Measurements from ENCODE around the gene ELMO2.

ELMO2 gene

DNA sequence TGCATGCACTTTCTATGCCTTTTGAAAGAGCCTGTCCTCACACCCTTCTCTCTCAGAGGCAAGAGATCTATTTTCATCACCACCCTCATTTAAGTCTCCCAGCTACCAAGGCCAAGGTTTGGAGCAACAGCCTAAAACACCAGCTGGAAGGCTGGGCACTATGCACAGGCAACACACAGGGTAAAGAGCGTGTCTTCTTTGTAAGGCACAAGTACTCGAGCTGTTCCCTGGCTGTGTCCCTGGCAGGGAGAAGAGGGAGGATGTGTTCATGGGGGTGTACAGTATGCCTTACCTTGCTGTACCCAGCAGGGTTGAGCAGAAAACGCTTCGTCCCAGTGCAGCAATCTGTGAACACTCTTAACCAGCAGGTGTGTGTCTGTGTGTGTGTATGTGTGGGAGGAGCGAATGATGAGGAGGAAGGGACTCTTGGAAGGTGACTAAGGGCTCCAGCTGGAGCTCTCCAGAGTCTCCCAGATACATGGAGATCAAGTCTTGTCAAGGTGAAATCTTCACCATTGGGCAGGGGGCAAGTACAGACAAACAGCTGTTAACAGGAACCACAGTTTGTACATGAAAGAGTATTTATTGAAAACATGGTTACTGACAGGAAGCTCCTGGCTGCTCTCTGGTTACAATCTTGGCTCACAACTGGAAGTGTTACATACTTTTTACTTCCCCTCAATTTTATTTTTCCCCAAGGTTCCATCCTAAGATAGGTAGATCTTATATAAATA, 40.8 kb downstream of the ELMO2 start:
- Histone ChIP-seq H3K36me3 (ENCODE audit: control insufficient read depth in 1 of 2, insufficient read depth in 2 of 2, low read length in 2 of 2) (peaks cover 39 to 49% of the 10 kb centered on the region in 2 experiments), H2AK5ac (ENCODE audit: low read length) (no peak overlapping the region), H2AFZ (ENCODE audit: insufficient read depth, low read length, poor library complexity) (no peak overlapping the region), H3K4me1 (ENCODE audit: control insufficient read depth in 1 of 2, insufficient read depth in 2 of 2, low read length in 2 of 2) (peaks cover 2 to 6% of the 10 kb centered on the region in 2 experiments), H3K9me3 (ENCODE audit: insufficient read depth, low read depth, low read length) (peaks cover 2% of the 10 kb centered on the region), H2BK5ac (ENCODE audit: low read depth, low read length, poor library complexity) (no peak overlapping the region), H4K12ac (ENCODE audit: low read depth, low read length) (no peak overlapping the region), H3K9ac (ENCODE audit: low read length) (no peak overlapping the region), H4K91ac (ENCODE audit: low read depth, low read length) (no peak overlapping the region), H3K4me2 (ENCODE audit: low read length) (no peak overlapping the region), H2BK120ac (ENCODE audit: insufficient read depth, low read length, poor library complexity) (no peak overlapping the region), H2BK12ac (ENCODE audit: low read length) (no peak overlapping the region), H3K4me3 (ENCODE audit: low read depth, low read length) (no peak overlapping the region), H3K23ac (ENCODE audit: low read length) (peak overlapping the region; percentile 80), H3K27me3 (ENCODE audit: insufficient read depth, low read length) (no peaks in the 10 kb centered on the region), H3K27ac (ENCODE audit: low read depth, low read length) (no peak overlapping the region), H3K4ac (ENCODE audit: low read depth, low read length) (no peak overlapping the region), H3K18ac (ENCODE audit: low read length) (no peak overlapping the region), H4K8ac (ENCODE audit: low read depth, low read length) (no peak overlapping the region), H3K79me2 (ENCODE audit: control insufficient read depth, insufficient read depth, low read length, poor library complexity) (peaks cover 3% of the 10 kb centered on the region), H3K79me1 (ENCODE audit: low read length) (peaks cover 7% of the 10 kb centered on the region), H3K14ac (ENCODE audit: low read length) (no peak overlapping the region)
- WGBS (ENCODE audit: extremely low coverage, insufficient coverage, insufficient read length): no CpG with 5 or more reads among the region's 5 CpGs
- DNase-seq: no peak

DNA sequence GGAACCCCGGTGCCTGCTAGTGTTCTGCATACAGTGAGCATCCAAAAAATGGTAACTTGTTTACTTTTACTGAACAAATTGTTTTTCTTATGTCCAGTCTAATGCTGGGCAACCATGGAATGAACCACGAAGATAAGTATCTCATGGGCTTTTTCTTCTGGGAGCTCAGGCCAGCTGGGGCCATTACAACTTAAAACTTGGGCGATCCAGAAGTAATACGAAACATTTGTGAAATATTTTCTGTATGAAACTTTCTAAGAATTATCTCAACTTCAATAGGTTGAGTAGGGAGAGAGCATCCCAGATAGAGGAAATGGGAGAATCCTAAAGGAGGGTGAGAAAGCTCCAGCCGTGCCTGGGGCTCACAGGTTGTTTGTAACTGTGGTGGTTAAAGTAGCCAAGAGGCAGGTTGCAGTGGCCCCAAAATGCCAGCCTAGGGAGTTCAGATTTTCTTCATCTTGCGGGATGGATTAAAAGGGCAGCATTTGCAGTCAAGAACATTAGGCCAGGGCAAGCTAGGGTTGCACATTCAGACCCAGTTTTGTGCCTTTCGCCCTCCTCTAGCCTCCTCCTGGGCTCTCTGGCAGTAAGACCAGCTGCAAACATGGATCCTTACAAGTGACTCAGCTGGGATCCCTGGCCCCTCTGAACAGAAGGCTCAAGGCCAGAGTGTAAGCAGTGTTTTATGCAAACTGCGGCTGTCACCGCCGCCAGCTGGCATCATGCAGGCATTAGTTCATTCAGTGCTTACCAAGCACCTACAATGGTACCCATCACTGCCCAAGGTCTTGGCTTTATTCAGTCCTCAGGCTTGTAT, 41.5 kb downstream of the ELMO2 start:
- Histone ChIP-seq H3K27me3 (ENCODE audit: insufficient read depth, low read length) (no peaks in the 10 kb centered on the region), H3K9me3 (ENCODE audit: insufficient read depth, low read depth, low read length) (peaks cover 2% of the 10 kb centered on the region), H3K4me1 (ENCODE audit: control insufficient read depth in 1 of 2, insufficient read depth in 2 of 2, low read length in 2 of 2) (peaks cover 2 to 8% of the 10 kb centered on the region in 2 experiments), H3K4me3 (ENCODE audit: low read depth, low read length) (peak overlapping the region; percentile 34), H4K91ac (ENCODE audit: low read depth, low read length) (peak overlapping the region; percentile 47), H3K36me3 (ENCODE audit: control insufficient read depth in 1 of 2, insufficient read depth in 2 of 2, low read length in 2 of 2) (peaks cover 34 to 42% of the 10 kb centered on the region in 2 experiments), H3K4ac (ENCODE audit: low read depth, low read length) (no peak overlapping the region), H2AK5ac (ENCODE audit: low read length) (no peak overlapping the region), H3K4me2 (ENCODE audit: low read length) (peak overlapping the region; percentile 67), H4K12ac (ENCODE audit: low read depth, low read length) (peak overlapping the region; percentile 11), H3K27ac (ENCODE audit: low read depth, low read length) (peak overlapping the region; percentile 64), H3K79me1 (ENCODE audit: low read length) (peaks cover 7% of the 10 kb centered on the region), H4K8ac (ENCODE audit: low read depth, low read length) (peak overlapping the region; percentile 81), H3K9ac (ENCODE audit: low read length) (no peak overlapping the region), H3K23ac (ENCODE audit: low read length) (no peak overlapping the region), H3K18ac (ENCODE audit: low read length) (no peak overlapping the region), H2BK5ac (ENCODE audit: low read depth, low read length, poor library complexity) (no peak overlapping the region), H3K79me2 (ENCODE audit: control insufficient read depth, insufficient read depth, low read length, poor library complexity) (peaks cover 3% of the 10 kb centered on the region), H3K14ac (ENCODE audit: low read length) (no peak overlapping the region), H2BK120ac (ENCODE audit: insufficient read depth, low read length, poor library complexity) (no peak overlapping the region), H2BK12ac (ENCODE audit: low read length) (no peak overlapping the region), H2AFZ (ENCODE audit: insufficient read depth, low read length, poor library complexity) (peak overlapping the region; percentile 75)
- DNase-seq: no peak
- no CpG with 5 or more reads among the region's 10 CpGs for WGBS (ENCODE audit: extremely low coverage, insufficient coverage, insufficient read length)

DNA sequence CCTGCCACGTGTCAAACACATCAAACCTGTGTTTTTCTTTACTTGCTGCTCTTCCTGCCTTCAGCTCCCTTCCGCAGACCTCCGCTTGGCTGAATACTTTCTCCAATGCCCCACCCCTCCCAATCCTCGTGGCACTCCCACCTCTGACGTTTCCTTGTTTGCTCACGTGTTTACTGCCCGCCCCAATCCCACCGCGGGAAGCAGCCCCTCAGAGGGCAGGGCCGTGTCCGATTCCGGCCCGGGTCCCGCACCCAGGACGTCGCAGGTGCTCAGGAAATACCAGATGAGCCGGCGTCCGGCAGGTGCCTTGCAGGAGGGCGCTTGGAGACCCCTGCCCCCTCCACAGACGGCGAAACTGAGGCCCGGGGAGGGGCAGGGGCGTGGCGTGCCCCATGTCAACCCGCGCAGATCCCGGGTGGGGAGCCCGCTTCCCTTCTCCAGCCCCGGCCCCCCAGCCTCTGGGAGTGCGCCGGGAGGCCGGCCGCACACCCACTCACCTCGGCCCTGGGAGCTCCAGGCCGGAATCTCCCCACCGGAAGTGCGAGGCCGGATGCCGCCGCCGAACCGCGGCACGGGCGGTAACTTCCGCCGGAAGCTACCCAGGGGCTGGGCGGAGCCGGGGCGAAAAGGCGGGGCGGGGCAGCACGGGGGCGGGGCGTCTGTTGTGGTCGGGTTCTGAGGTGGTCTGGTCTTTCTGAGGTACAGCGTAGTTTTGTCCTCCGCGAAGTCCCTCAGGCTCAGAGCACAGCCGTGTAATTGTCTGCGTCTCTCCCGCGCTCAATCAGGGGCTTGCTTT, 42.3 kb downstream of the ELMO2 start:
- Histone ChIP-seq H2AK5ac (ENCODE audit: low read length) (peak overlapping the region; percentile 91), H3K4me1 (ENCODE audit: control insufficient read depth in 1 of 2, insufficient read depth in 2 of 2, low read length in 2 of 2) (peaks cover 10 to 16% of the 10 kb centered on the region in 2 experiments), H3K9me3 (ENCODE audit: insufficient read depth, low read depth, low read length) (peaks cover 2% of the 10 kb centered on the region), H3K27me3 (ENCODE audit: insufficient read depth, low read length) (no peaks in the 10 kb centered on the region), H2BK120ac (ENCODE audit: insufficient read depth, low read length, poor library complexity) (peak overlapping the region; percentile 94), H4K8ac (ENCODE audit: low read depth, low read length) (peak overlapping the region; percentile 99), H3K36me3 (ENCODE audit: control insufficient read depth in 1 of 2, insufficient read depth in 2 of 2, low read length in 2 of 2) (peaks cover 34 to 40% of the 10 kb centered on the region in 2 experiments), H3K4ac (ENCODE audit: low read depth, low read length) (peak overlapping the region; percentile 94), H3K14ac (ENCODE audit: low read length) (peak overlapping the region; percentile 97), H2BK5ac (ENCODE audit: low read depth, low read length, poor library complexity) (peak overlapping the region; percentile 92), H3K4me3 (ENCODE audit: low read depth, low read length) (peak overlapping the region; percentile 97), H3K9ac (ENCODE audit: low read length) (peak overlapping the region; percentile 95), H2AFZ (ENCODE audit: insufficient read depth, low read length, poor library complexity) (peak overlapping the region; percentile 91), H3K79me1 (ENCODE audit: low read length) (peaks cover 7% of the 10 kb centered on the region), H3K27ac (ENCODE audit: low read depth, low read length) (peak overlapping the region; percentile 96), H2BK12ac (ENCODE audit: low read length) (peak overlapping the region; percentile 32), H3K18ac (ENCODE audit: low read length) (peak overlapping the region; percentile 97), H3K79me2 (ENCODE audit: control insufficient read depth, insufficient read depth, low read length, poor library complexity) (peaks cover 3% of the 10 kb centered on the region), H3K4me2 (ENCODE audit: low read length) (peak overlapping the region; percentile 94), H4K91ac (ENCODE audit: low read depth, low read length) (peak overlapping the region; percentile 100), H3K23ac (ENCODE audit: low read length) (no peak overlapping the region), H4K12ac (ENCODE audit: low read depth, low read length) (peak overlapping the region; percentile 98)
- DNase-seq: peak; percentile 88 to 89
- WGBS (ENCODE audit: extremely low coverage, insufficient coverage, insufficient read length): no CpG with 5 or more reads among the region's 64 CpGs

Data from trophoblast cell (in vitro differentiated cells and primary cell).